GM19328 (cell line): Measurements from ENCODE around the gene SMARCB1.

Experiments
- ATAC-seq: cut with Tn5 transposase; IDR thresholded peaks from one replicate; pipeline ENCODE4 v1.9.1; 2021; ENCODE audit warnings: mild to moderate bottlenecking, moderate library complexity; ENCODE audit not compliant: unreplicated experiment

SMARCB1 gene

GRCh38 chr22:23874871-23875270 is 88.1 kb downstream of the SMARCB1 start:
- no peak for ATAC-seq

- no peak for ATAC-seq
These were observed 89.0 kb downstream of the SMARCB1 start for GRCh38 chr22:23875801-23876200.

- ATAC-seq, result no peak
These were observed 90.8 kb downstream of the SMARCB1 start for GRCh38 chr22:23877566-23877965.

- ATAC-seq, result no peak
These were observed 91.5 kb downstream of the SMARCB1 start for GRCh38 chr22:23878219-23878618.

GRCh38 chr22:23882370-23882769 is 95.6 kb downstream of the SMARCB1 start:
- ATAC-seq, result no peak

- no peak for ATAC-seq
These were observed 96.9 kb downstream of the SMARCB1 start for GRCh38 chr22:23883658-23884057.

GRCh38 chr22:23884140-23884539 is 97.4 kb downstream of the SMARCB1 start:
- ATAC-seq, result no peak
